ENCODE results near the gene NKX1-2. TPM values are rescaled to one million over a fixed set of nuclear protein-coding genes. Genes with fewer than 3 reads are reported as not detected.

Gene NKX1-2
- total RNA-seq, 1 experiment from 2014 or later = not detected

- DNase-seq (ENCODE audit: low read depth) = no peak
- in situ Hi-C loops (cut with HindIII; ENCODE audit: low pct_unique_long_range_greater_than_20kb, low sequenced_read_pairs) = no loop called here
Observed at GRCh38 chr10:124478515-124478914, 28.7 kb upstream of the NKX1-2 start.

DNA sequence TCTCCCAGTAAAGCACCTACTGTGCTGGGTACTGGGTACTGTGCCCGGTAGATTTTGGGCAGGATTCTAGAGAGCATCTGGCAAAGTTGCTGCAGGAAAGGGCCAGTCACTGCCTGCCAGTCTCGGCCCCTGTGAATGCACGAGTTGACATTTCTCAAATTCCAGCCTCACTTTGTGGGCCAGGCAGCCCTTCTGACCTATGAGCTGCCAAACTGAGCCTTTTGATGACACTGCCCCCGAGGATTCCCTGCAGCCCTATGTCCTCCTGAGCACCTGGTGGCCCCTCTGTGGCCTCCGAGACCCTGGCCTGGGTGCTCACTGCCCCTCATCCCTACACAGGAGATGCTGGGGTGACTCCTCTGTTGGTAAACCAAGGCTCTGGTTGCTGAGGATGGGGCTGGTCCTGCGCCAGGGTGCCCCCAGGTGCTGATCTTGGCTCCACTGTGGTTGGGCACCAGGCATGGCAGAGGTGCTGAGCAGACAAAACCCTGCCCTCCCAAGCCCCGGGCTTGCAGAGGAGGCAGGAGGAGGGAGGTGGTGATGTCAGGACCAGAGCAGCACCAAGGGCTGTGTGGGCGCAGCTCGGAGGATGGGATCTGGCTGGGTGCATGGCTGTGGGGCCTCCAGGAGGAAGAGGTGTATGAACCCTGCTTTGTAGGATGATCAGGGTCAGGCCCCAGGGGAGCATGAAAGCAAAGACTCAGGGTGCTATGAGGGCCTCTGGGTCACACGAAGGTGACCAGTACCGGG lies 28.0 kb upstream of the NKX1-2 start:
- in situ Hi-C loops (cut with HindIII; ENCODE audit: low pct_unique_long_range_greater_than_20kb, low sequenced_read_pairs) = no loop called here
- no peak for DNase-seq (ENCODE audit: low read depth)

DNA sequence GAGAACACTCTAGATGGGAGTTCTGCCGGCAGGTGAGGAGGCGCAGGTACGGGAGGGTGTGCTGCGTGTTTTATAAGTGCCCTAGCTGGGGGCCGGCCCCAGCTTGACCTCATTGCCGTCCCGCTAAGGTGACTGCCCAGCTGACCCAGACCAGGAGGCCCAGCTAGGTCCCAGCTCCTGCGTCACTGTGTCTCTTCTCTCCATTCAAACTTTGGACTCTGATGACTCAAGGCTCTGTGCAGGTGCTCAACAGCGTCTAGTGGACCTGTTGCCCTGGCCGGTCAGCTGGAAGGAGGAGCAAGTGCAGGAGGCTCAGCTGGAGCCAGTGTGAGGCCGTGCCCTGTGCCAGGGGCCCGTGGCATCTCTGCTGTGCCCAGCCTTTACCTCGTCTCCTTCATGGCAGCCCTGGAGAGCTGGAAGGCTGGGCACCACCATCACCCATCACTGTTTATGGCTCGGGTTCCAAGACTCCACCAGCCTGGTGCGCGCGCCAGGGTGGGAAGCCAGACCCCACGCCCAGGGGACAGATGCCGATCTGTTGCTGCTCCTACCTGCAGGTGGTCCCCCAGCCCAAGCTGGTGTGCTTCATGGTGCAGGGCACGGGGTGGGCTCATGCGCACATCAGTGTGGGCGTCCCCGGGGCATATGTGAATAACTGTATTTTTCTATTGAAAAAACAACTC lies 26.3 kb upstream of the NKX1-2 start:
- no peak for DNase-seq (ENCODE audit: low read depth)
- in situ Hi-C loops (cut with HindIII; ENCODE audit: low pct_unique_long_range_greater_than_20kb, low sequenced_read_pairs) = no loop called here

DNA sequence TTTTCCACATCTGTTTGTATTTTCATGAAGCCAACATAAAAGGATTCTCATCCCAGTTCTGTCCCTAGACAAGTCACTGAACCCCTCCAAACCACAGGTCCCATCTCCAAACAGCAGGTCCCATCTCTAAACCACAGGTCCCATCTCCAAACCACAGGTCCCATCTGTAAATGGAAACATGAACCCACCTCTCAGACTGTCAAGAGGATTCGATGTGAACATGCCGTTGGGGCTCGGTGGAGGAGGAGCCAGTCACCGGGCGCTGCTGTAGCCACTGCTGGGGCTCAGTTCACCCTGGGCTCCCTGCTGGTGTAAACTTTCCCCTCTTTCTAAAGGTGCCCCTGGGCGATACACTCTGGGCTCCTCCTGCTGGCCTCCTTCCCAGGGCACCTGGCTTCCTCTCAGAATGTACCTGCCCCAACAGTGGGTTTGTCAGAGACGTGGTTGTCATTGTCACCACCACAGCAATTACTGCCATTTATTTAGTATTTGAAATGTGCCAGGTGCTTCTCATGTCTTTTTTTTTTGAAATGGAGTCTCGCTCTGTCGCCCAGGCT lies 24.8 kb upstream of the NKX1-2 start:
- in situ Hi-C loops (cut with HindIII; ENCODE audit: low pct_unique_long_range_greater_than_20kb, low sequenced_read_pairs) = no loop called here
- DNase-seq (ENCODE audit: low read depth) = no peak

DNA sequence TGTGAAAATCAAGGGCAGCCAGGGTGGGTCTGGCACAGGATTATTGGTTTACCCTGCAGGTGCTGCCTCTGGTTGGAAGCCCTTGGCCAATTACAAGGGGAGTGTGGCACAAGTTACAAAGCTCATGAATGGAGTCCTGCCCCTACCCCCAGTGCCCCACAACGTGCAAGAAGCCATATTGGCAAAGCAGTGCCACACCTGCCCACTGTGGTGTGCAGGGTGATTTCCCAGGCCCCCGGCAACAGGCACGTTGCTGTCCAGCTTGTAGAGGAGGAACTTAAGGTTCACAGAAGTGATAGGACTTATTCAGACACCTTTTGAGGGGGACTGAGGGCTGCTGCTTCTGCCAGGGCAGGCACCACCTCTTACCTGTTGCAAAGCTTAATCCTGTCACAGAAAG lies 23.2 kb upstream of the NKX1-2 start:
- DNase-seq (ENCODE audit: low read depth) = no peak
- in situ Hi-C loops (cut with HindIII; ENCODE audit: low pct_unique_long_range_greater_than_20kb, low sequenced_read_pairs) = no loop called here

DNA sequence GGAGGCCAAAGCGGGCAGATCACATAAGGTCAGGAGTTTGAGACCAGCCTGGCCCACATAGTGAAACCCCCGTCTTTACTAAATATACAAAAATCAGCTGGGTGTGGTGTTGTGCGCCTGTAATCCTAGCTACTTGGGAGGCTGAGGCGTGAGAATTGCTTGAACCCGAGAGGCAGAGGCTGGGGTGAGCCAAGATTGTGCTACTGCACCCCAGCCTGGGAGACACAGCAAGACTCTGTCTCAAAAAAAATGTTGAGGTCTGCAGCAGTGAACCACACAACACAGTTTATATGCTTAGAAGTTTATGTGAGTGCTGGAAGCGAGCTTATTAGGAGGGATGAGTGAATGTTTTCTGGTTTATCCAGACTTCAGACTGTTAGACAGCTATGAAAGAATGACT lies 22.2 kb upstream of the NKX1-2 start:
- in situ Hi-C loops (cut with HindIII; ENCODE audit: low pct_unique_long_range_greater_than_20kb, low sequenced_read_pairs) = no loop called here

DNA sequence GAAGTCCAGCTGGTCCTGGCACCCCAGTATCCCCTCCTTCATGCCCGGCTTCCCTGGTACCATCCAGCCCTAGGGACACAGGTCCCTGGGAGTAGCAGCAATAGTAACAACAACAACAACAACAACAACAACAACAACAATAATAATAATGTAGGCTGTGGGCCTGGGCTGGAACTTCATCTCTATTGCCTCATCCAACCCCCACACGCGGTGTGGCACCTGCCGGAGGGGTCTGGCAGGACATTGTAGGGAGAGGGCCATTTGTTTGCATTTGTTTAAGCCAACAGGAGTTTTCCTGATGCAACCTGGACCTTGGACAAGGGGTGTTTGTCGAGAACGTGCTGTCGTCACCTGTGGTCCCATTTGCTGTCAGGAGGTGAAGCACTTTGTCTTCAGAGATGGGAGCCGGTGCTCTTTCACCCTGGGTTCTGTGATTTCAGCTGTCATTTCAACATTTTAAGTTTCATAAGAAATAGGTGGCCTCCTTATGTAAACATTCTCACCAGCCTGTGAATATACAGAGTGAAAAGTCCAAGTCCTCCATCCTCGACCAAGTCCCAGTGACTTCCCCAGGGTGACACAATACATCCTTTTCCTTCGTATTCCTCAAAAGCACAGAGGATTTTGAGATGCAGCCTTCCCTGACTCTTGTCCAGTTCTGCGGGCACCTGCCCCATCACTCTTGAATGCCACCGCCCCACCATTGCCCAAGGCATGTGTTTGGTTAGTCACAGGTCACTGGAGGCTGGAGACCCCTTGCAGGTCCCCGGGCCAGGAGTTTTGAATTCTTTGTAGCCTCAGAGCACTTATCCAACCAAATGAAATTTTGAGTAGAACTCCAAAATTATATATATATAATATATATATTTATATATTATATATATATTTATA lies 21.0 kb upstream of the NKX1-2 start:
- DNase-seq (ENCODE audit: low read depth) = no peak

More for the DNA sequence above, 22.2 kb upstream of the NKX1-2 start:
- no peak for DNase-seq (ENCODE audit: low read depth)

DNA sequence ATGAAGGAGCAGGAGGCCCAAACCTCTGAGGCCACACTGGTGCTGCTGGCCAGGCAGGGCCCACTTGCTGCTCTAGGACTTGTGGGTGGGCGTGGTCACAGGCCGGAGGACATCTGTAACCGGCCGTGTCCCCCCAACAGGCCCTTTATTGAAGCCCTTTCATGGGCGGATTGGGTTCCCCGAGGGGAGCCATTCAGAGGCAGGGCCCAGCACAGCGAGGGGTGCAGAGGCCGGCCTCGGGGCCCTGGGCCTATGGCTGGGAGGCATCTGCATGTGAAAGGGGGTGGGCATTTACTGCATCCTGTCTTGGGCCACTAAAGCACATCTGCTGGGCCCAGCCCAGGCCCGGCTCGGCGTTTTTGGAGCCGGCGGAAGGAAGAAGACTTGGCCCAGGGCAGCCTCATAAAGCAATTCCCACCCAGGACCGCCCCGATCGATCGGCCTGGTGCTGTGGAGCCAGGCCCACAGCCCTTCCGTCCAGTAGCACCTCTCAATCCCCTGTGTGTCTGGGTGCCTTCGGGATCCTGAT lies 20.2 kb upstream of the NKX1-2 start:
- no peak for DNase-seq (ENCODE audit: low read depth)
- in situ Hi-C loops (cut with HindIII; ENCODE audit: low pct_unique_long_range_greater_than_20kb, low sequenced_read_pairs) = no loop called here

More for the DNA sequence above, 21.0 kb upstream of the NKX1-2 start:
- in situ Hi-C loops (cut with HindIII; ENCODE audit: low pct_unique_long_range_greater_than_20kb, low sequenced_read_pairs) = no loop called here

GRCh38 chr10:124468624-124469023 lies 18.8 kb upstream of the NKX1-2 start:
- in situ Hi-C loops (cut with HindIII; ENCODE audit: low pct_unique_long_range_greater_than_20kb, low sequenced_read_pairs) = no loop called here
- DNase-seq (ENCODE audit: low read depth) = no peak

DNA sequence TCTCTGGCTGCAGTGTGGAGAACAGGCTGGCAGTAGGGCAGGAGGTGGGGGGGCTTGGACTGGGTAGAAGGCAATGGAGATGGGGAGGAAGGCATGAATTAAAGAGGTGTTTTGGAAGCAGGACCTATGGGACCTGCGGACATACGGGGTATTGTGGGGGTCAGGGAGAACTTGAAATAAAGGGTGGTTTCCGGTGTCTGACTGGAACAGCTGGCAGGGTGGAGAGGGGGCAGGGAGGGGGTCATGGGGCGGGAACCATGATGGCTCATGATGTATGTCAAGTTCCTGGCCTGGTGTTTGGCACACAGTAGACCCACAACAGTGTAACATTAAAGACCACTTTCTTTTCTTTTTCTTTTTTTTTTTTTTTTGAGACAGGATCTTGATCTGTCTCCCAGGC lies 17.3 kb upstream of the NKX1-2 start:
- in situ Hi-C loops (cut with HindIII; ENCODE audit: low pct_unique_long_range_greater_than_20kb, low sequenced_read_pairs) = no loop called here

GRCh38 chr10:124465777-124466488 lies 16.1 kb upstream of the NKX1-2 start:
- in situ Hi-C loops (cut with HindIII; ENCODE audit: low pct_unique_long_range_greater_than_20kb, low sequenced_read_pairs) = no loop called here
- DNase-seq (ENCODE audit: low read depth) = no peak

More for the DNA sequence above, 17.3 kb upstream of the NKX1-2 start:
- DNase-seq (ENCODE audit: low read depth) = no peak

DNA sequence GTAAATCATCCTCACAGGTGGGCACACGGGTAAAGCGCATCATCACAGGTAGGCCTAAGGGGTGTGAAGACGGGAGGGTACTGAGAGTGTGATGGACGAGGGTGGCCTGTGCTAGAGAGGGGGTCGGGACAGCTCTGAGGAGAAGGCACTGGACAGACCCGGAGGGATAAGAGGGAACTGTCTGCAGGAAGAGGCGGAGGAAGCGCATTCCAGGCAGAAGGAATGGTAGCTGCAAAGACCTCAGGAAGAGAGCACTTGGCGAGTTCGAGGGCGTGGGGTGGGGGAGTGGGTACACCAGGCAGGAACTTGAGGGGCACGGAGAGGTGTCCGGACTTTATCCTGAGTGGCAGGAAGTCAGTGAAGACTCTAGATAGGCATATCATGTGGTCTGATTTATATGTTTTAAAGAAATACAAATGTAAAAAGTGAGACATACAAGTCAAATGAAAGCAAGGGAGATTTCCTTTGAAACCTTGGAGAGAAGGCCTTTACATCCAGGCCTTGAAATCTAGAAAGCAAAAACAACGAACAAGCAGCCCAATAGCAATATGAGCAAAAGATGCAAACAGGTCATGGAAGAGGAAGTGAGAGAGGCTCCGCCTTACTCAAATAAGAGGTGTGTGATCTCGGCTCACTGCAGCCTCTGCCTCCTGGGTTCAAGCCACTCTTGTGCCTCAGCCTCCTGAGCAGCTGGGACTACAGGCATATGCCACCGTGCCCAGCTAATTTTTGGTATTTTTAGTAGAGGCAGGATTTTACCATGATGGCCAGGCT lies 15.4 kb upstream of the NKX1-2 start:
- DNase-seq (ENCODE audit: low read depth) = no peak
- in situ Hi-C loops (cut with HindIII; ENCODE audit: low pct_unique_long_range_greater_than_20kb, low sequenced_read_pairs) = no loop called here

- in situ Hi-C loops (cut with HindIII; ENCODE audit: low pct_unique_long_range_greater_than_20kb, low sequenced_read_pairs) = no loop called here
- no peak for DNase-seq (ENCODE audit: low read depth)
Observed at GRCh38 chr10:124464028-124464965, 14.5 kb upstream of the NKX1-2 start.

- no peak for DNase-seq (ENCODE audit: low read depth)
- in situ Hi-C loops (cut with HindIII; ENCODE audit: low pct_unique_long_range_greater_than_20kb, low sequenced_read_pairs) = no loop called here
Observed at GRCh38 chr10:124462348-124462695, 12.5 kb upstream of the NKX1-2 start.

GRCh38 chr10:124461642-124462347 lies 12.0 kb upstream of the NKX1-2 start, which contains the start of gene LHPP:
Gene LHPP (plus strand): TSS chr10:124461823. CDS start chr10:124461863, 40 bp downstream.
- DNase-seq (ENCODE audit: low read depth) = peak; percentile 84
- in situ Hi-C loops (cut with HindIII; ENCODE audit: low pct_unique_long_range_greater_than_20kb, low sequenced_read_pairs) = no loop called here

DNA sequence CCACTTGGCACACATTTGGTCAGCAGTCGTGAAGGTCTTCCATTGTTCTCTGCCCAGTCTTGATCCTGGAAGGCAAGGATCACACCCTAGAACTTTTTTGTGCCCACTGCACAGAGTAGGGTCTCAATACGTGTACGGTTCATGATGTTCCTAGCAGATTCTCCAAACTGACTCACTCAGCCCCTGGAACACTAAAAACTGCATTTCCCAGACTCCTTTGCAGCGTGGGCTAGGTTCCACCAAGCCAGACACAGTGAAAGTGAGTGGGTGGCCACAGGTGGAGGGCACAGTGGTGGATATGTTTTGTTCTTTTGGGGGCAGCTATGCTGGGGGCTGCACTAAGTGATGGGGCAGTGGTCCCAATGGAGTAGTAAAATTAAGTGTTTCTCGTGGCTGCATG lies 10.3 kb upstream of the NKX1-2 start:
- in situ Hi-C loops (cut with HindIII; ENCODE audit: low pct_unique_long_range_greater_than_20kb, low sequenced_read_pairs) = no loop called here
- no peak for DNase-seq (ENCODE audit: low read depth)

All from Caki2 (cell line).